K562 (cell line): ENCODE measurements around the gene RHOC. TPM values are rescaled to one million over a fixed set of nuclear protein-coding genes. Genes with fewer than 3 reads are reported as not detected.
A peak's percentile ranks its signal among the peaks of the same experiment; 100 is the strongest.

Source experiments
- ARID1B ChIP-seq: fragments of 450-650 bp; IDR thresholded peaks from 2 replicates; pipeline ENCODE4 v1.6.1; 2016; ENCODE audit warnings: antibody characterized with exemption, mild to moderate bottlenecking, inconsistent platforms
- CCNT2 ChIP-seq: IDR thresholded peaks from 2 replicates; pipeline ENCODE4 v1.6.1; 2011; ENCODE audit warnings: borderline replicate concordance, low read depth, mild to moderate bottlenecking, moderate library complexity, mixed read lengths, low read length; ENCODE audit not compliant: insufficient read length; ENCODE audit errors: extremely low read depth
- E2F1 ChIP-seq: sonication (generic); formaldehyde crosslinking; IDR thresholded peaks from 2 replicates; pipeline ENCODE4 v1.8.1; 2023; ENCODE audit warnings: mild to moderate bottlenecking, missing genetic modification reagents, moderate library complexity
- FOS ChIP-seq: IDR thresholded peaks from 3 replicates; pipeline ENCODE4 v1.6.1; 2011; ENCODE audit not compliant: insufficient read length; ENCODE audit errors: extremely low read depth
- GATAD2A ChIP-seq: fragments of 450-650 bp; IDR thresholded peaks from 2 replicates; pipeline ENCODE4 v1.6.1; 2017
- KLF1 ChIP-seq: fragments of 450-650 bp; IDR thresholded peaks from 2 replicates; pipeline ENCODE4 v1.6.1; 2016; ENCODE audit warnings: missing genetic modification characterization, missing compliant biosample characterization
- LARP7 ChIP-seq: fragments of 450-650 bp; IDR thresholded peaks from 2 replicates; pipeline ENCODE4 v1.6.1; 2016
- MAZ ChIP-seq, 2 experiments: fragments of 450-650 bp in 1 of 2; sonication (generic) in 1 of 2; formaldehyde crosslinking; IDR thresholded peaks in 1 of 2; conservative IDR thresholded peaks in 1 of 2; 2 replicates each; pipeline versions ENCODE4 v1.4.0 to v1.5.0; 2020; ENCODE audit warnings: mild to moderate bottlenecking in 1 of 2, missing genetic modification reagents in 1 of 2
- OTX1 ChIP-seq: fragments of 450-650 bp; formaldehyde crosslinking; IDR thresholded peaks from 2 replicates; pipeline ENCODE4 v1.4.0; 2022; ENCODE audit warnings: mild to moderate bottlenecking
- RREB1 ChIP-seq: fragments of 250-450 bp; sonication (Bioruptor Pico); IDR thresholded peaks from 2 replicates; pipeline ENCODE4 v1.4.0; 2020
- TAF7 ChIP-seq: fragments of 450-650 bp; IDR thresholded peaks from 2 replicates; pipeline ENCODE4 v1.6.1; 2016; ENCODE audit warnings: missing genetic modification characterization, missing compliant biosample characterization
- TRIM25 ChIP-seq: fragments of 450-650 bp; IDR thresholded peaks from 2 replicates; pipeline ENCODE4 v1.7.0; 2016; ENCODE audit warnings: borderline replicate concordance
- USF2 ChIP-seq: sonication (generic); formaldehyde crosslinking; IDR thresholded peaks from 2 replicates; pipeline ENCODE4 v1.5.0; 2020; ENCODE audit warnings: missing genetic modification reagents
- ZNF282 ChIP-seq: sonication (generic); formaldehyde crosslinking; IDR thresholded peaks from 2 replicates; pipeline ENCODE4 v1.8.1; 2023; ENCODE audit warnings: missing genetic modification reagents
- ZNF780A ChIP-seq: fragments of 250-450 bp; sonication (Bioruptor Pico); IDR thresholded peaks from 2 replicates; pipeline ENCODE4 v1.5.0; 2021; ENCODE audit warnings: mild to moderate bottlenecking
- polyA plus RNA-seq, 8 experiments: library from polyadenylated mRNA; depleted of rRNA in 4 of 8; stranded (reverse) in 5 of 8; unstranded in 3 of 8; fragments of >200 nt; fragmentation: Nextera tagmentation in 2 of 8; fragmentation: Illumina TruSeq in 1 of 8; extraction: Ambion mirVana in 2 of 8; extraction: Trizol in 1 of 8; gene quantifications; 2 replicates each; pipeline versions ENCODE4 v1.2.1 to v1.2.3, GENCODE V29; 2011 to 2014; ENCODE audit warnings: inconsistent platforms in 1 of 8, missing spikeins in 1 of 8
- total RNA-seq, 7 experiments: library from RNA; depleted of rRNA in 6 of 7; stranded (reverse); fragments of >200 nt in 6 of 7; fragmentation: Illumina TruSeq in 2 of 7; extraction: Trizol in 2 of 7; gene quantifications; 2 replicates each; pipeline versions ENCODE4 v1.2.1 to v1.2.3, GENCODE V29; 2011 to 2021; ENCODE audit warnings: low replicate concordance in 1 of 7

RHOC gene
- total and polyA plus RNA-seq, 9 of the 15 experiments (the other 6 are each of a cell fraction or from before 2014, with no cell fraction given): 35.2 to 364 (median 204) TPM

- TF ChIP-seq CCNT2: no peak
- TF ChIP-seq USF2: no peak
- no peak for TF ChIP-seq GATAD2A
- peak in 1 of 2 experiments; percentile 40; a peak in 1 of 4 replicates for TF ChIP-seq MAZ (CRISPR knock-in tag; conservative IDR thresholded peaks at IDR 0.05 in 1 of 2, IDR thresholded peaks at IDR 0.05 in 1 of 2)
- no peak for TF ChIP-seq RREB1
- no peak for TF ChIP-seq LARP7
- no peak for TF ChIP-seq FOS
- TF ChIP-seq KLF1 (tag): no peak
- TF ChIP-seq TRIM25: no peak
- TF ChIP-seq TAF7 (tag): no peak
- no peak for TF ChIP-seq ARID1B
- no peak for TF ChIP-seq OTX1 (CRISPR knock-in tag)
- TF ChIP-seq ZNF282 (CRISPR knock-in tag): no peak
- no peak for TF ChIP-seq E2F1
- no peak for TF ChIP-seq ZNF780A
Observed at GRCh38 chr1:112718691-112719418, 11.9 kb upstream of the RHOC start (continued).
